HG03045 (cell line): Measurements from ENCODE around the gene SHMT1.
"Not testable (repeated sequence)": the region's sequence is repeated elsewhere in the genome, so short reads cannot be mapped to it uniquely, and the experiment has no call there.

Experiments used
- ATAC-seq: cut with Tn5 transposase; IDR thresholded peaks from one replicate; pipeline ENCODE4 v1.9.1; 2021; ENCODE audit warnings: mild to moderate bottlenecking, moderate library complexity; ENCODE audit not compliant: unreplicated experiment

SHMT1 gene

GRCh38 chr17:18363101-18364049 lies at the start of gene SHMT1:
Gene SHMT1 (minus strand): TSS chr17:18363550. CDS start chr17:18355981, 7,569 bp downstream.
- peak; percentile 95 for ATAC-seq

- ATAC-seq, result peak; percentile 88
Observed at GRCh38 chr17:18412001-18412538, 48.7 kb upstream of the SHMT1 start.

- not testable (repeated sequence) for ATAC-seq
Observed at GRCh38 chr17:18411377-18411864, 48.1 kb upstream of the SHMT1 start.

GRCh38 chr17:18410736-18411135 lies 47.4 kb upstream of the SHMT1 start:
- not testable (repeated sequence) for ATAC-seq

GRCh38 chr17:18409321-18409720 lies 46.0 kb upstream of the SHMT1 start:
- not testable (repeated sequence) for ATAC-seq

- ATAC-seq, result not testable (repeated sequence)
Observed at GRCh38 chr17:18408906-18409305, 45.6 kb upstream of the SHMT1 start.

- ATAC-seq, result peak; percentile 84
Observed at GRCh38 chr17:18403604-18404003, 40.3 kb upstream of the SHMT1 start.

- ATAC-seq, result not testable (repeated sequence)
Observed at GRCh38 chr17:18403166-18403565, 39.8 kb upstream of the SHMT1 start.

- ATAC-seq, result not testable (repeated sequence)
Observed at GRCh38 chr17:18401872-18402590, 38.7 kb upstream of the SHMT1 start.

GRCh38 chr17:18388728-18389127 lies 25.4 kb upstream of the SHMT1 start:
- not testable (repeated sequence) for ATAC-seq

GRCh38 chr17:18388266-18388665 lies 24.9 kb upstream of the SHMT1 start:
- not testable (repeated sequence) for ATAC-seq

GRCh38 chr17:18387583-18387982 lies 24.2 kb upstream of the SHMT1 start:
- ATAC-seq, result not testable (repeated sequence)

- not testable (repeated sequence) for ATAC-seq
Observed at GRCh38 chr17:18384271-18384670, 20.9 kb upstream of the SHMT1 start.

- ATAC-seq, result not testable (repeated sequence)
Observed at GRCh38 chr17:18383079-18383481, 19.7 kb upstream of the SHMT1 start.

- no peak for ATAC-seq
Observed at GRCh38 chr17:18382441-18383078, 19.2 kb upstream of the SHMT1 start.

GRCh38 chr17:18381953-18382245 lies 18.5 kb upstream of the SHMT1 start:
- ATAC-seq, result no peak

- ATAC-seq, result no peak
Observed at GRCh38 chr17:18381158-18381952, 18.0 kb upstream of the SHMT1 start.

- ATAC-seq, result no peak
Observed at GRCh38 chr17:18380471-18381157, 17.3 kb upstream of the SHMT1 start.
